GM18502 (cell line): ENCODE measurements around the gene PDCD10.

Experiments
- ATAC-seq: cut with Tn5 transposase; IDR thresholded peaks from one replicate; pipeline ENCODE4 v1.9.1; 2021; ENCODE audit warnings: mild to moderate bottlenecking; ENCODE audit not compliant: unreplicated experiment, poor library complexity

The PDCD10 gene

DNA sequence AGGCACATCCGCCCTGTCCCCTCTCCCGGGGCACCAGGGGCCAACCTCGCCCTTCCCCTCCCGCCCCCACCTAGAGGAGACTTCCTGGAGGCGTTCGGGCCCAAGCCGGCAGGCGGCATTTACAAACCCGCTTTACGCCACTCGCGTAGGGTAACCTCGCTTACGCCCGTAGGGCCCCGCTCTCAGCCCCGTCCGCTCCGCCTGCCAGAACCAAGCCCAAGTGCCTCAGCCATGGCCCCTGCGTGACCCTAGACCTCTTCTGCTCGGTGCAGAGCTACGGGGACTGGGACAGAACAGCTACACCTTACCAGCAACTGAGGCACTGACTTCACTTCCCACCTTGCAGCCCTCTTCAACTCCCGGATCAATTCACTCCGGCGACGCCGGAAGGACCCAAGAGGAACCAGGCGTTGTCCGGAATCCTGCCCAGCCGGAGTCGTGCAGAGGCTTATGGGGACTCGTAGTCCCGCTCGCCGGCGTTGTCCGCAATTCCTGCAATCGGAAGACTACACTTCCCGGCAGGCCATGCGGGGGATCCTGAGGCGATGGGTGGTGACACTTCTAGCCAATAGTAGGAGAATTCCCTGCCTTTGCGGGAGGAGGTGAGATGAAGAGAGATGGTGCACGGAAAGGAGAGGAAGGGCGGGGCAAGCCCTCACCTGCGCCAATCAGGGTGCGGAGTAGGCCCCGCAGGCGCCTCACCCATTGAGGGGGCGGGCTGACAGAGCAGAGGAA is at the start of gene PDCD10:
PDCD10 (minus strand) TSS at position 395 of the 735 bp plus-strand sequence. CDS start 14,735 bp downstream, outside the sequence.
- peak; percentile 87 for ATAC-seq

DNA sequence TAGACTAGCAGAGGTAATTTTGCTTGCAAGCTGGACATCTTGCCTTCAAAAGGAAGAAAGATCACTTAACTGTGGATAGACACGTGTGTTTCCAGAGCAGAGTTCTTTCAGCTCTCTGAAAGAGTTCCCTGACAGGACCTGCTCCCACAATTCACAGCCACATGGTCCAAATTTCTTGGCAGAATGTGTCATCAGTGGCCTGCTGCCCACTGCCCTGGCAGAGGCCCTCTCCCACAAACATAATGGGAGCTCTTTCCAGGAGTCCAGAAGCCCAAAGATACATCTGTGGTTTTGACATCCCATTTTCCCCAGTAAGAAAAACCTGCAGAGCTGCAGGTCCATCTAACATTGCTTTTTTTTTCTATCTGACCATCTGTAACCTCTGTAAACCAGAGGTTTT is 49.1 kb upstream of the PDCD10 start:
- no peak for ATAC-seq

DNA sequence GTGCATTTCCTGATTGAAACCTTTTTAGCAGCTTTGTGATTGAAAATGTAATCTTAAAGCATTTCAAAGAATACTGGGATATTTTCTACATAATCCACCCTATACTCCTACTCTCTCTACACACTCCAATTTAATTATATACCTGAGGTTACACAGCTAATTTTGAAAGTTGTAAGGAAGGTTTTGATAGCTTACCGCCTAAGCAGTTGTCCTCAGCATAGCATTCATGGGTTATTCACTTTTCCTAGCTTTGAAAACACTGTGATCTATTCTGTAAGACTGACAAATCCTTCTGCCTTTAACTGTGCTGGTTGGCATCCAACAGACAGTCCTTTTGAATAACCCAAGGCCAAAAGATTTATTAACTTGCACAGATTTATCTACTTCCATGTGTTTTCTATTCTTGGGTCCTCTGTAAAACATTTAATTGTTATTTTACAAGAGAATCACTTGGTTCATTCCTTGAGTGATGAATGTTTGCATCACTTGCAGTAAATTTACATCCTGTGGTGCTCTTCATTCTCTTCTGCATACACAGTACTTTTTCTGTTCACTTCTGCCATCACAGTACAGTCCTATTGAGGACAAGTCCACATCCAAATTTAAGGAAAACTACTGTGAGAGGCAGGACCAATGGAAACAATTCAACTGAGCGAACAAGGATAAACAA is 45.7 kb upstream of the PDCD10 start:
- no peak for ATAC-seq

DNA sequence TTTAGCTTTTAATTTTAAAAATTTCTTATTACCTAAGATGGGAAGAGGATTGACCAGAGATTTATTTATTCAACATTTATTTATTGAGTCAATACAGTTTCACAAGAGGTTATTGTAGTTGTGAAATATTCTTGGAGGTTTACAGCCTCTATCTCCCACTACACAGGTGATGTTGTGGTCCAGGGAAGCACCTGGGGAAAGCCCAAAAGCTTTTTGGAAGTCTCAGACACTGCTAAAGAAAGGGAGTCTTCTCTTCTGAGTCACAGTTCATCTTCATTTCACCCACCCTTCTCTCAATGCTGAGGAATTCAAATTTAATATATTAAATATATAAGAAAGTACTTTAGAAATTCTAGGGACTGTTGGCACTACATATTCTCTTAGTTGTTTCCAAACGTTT is 42.7 kb upstream of the PDCD10 start:
- peak; percentile 54 for ATAC-seq

DNA sequence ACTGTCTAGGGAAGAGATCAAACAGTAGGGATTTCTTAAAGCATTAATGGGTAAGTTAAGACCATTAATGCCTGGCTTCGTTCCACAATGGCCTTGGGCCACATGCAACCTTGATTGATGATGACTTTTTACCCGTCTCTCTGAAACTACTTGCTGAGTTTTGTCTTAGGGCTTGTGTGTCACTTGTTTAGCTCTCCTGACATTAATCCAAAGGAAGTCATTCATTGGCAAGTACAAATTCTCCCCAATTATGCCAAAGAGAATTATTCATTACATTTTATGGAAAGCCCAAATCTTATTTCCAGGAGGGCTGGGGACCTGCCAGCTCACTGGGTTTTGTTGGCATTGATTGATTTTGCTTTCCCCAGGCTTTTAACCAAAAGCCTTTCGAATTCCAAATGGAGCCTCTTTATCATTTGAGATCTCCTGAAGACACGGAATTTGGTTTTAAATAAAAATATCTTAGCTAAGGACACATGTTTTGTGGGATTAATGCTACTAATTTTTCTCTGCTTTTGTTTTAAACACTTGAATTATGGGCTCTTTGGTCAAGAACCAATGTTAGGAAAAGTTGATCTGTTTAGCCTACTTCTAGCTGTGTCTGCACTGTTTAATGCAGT is 41.5 kb upstream of the PDCD10 start:
- no peak for ATAC-seq

DNA sequence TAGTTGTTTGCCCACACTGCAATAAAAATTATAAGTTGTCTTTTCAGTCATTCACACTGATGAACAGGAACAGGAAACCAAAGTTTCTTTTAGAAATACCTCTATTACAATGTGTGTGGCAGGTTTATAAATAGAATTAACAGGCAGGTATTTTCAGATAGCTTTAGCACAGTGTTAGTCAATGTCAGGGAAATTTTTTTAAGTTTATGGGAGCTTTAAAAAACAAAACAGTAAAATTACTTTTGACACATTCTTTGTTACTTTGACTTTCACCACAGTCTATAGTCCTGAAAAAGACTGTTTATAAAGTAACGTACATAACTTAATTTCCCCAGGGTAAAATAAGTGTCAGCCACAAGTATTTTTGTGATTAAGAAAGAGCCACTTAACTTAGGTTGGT is 38.9 kb upstream of the PDCD10 start:
- ATAC-seq = peak; percentile 82

DNA sequence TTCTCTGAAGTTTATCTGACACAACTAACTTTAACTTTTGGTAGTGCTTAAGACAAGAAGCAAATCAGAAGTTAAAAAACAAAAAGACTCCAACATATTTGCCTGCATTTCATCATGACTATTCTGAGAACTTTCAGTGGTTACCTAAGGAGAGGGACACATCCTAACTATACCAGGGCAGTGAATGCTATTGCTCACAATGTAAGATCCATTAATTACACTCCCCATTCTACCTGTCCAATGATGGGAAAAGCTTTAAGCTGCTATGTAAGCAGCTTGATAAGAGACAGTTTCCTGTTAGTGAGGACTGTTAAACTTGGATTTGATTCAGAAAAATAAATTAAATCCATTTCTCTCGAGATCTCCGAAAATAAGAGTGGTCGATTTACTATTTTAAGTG is 38.3 kb upstream of the PDCD10 start:
- peak; percentile 48 for ATAC-seq

DNA sequence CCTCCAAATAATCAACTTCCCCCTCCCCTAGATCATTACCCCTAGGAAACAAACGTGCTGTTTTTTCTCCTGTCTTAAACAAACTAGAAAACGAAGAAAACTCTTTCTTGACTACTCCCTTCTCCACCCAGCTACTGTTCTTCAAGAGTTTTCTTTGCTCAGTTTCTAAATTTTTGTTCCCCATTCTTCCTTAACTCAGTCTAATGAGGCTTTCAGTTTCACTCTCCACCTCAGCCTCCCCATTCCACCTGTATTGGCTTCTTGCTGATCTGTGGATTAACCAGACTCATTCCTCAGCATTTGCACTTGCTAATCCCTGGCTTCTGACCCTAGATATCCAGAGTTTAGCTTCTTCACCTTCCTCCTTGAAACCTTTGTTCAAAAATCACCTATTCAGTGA is 27.6 kb upstream of the PDCD10 start:
- ATAC-seq = peak; percentile 61

DNA sequence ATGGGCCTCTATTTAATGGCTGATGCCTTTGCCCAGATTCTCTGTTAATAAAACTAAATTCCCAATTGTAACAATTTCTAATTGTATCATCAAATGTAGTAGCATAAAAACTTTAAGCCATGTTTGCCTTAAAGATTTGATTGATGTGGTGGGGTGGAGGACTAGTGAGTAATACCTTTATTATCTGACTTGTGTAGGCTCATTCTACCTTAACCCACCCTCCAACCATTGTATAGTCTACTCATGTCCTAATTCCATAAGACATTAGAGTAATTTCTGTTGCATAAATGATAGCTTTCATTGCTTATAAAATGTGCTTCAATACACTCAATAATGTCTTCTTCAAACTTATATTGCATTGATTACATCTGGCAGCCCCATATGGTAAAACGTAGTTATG is 26.6 kb upstream of the PDCD10 start:
- ATAC-seq = no peak

DNA sequence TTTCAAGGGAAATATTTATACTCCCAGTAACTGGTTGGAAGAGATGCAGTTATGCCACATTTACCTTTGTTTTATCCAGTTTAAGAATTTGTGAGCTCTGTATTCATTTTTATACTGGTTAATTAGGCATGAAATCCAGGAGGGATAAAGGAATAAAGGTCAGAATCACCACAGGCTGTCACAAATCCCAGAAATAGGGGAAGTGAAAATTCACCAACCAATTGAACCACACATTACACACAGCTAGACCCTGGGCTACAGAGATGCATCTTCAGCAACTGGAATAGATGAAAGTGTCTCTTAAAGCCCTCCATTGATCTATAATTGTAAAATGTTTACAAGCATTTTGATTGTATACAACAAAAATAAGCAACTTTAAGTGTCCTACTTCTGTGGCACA is 19.4 kb upstream of the PDCD10 start:
- peak; percentile 34 for ATAC-seq

DNA sequence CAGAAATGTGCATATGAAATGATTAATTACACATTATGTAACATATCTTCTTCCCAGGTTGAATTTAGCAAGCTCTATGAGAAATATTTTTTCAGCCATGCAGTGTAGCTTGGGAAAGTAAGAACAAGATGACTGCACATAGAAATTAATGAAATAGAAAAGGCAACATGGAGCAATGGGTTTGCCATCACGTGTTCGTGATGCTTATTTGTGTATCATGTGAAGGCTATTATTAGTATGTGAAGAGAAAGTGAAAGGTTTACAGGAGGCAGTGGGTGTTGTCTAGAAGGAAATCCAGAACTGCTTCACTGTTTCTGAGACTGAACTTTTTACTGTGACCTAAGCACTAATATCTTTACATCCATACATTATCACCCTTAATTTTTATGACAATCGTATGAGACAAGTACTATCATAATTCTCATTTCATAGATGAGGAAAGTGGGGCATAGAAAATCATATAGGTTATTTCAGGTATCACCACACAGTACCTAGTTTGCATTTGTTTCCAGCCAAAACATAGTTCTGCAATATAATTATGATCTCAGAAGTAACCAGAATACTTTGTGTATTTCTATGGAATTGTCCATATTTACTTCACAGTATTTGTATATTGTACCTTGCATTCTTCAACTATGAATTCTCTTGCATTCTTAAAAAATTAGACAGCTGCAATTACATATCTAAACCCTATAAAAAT is 15.7 kb upstream of the PDCD10 start:
- ATAC-seq = peak; percentile 98

DNA sequence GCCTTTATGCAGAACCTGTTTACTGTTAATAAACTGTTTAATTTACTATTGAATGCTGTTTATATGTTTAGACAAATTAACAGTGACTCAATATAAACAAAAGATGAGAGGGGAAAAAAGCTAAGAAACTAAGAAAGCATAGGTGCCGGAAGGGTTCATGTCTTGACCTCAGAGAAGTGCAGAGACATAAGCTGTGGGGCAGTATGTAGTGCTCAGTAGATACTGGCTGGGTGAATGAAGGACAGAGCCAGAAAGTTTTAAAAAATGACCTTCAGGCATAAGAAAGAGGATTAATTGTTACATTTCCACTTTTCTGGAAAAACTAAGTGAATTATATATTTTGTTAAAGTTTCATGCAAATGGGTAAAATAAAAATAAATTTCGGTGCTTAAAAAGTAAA is 15.0 kb upstream of the PDCD10 start:
- ATAC-seq = no peak

DNA sequence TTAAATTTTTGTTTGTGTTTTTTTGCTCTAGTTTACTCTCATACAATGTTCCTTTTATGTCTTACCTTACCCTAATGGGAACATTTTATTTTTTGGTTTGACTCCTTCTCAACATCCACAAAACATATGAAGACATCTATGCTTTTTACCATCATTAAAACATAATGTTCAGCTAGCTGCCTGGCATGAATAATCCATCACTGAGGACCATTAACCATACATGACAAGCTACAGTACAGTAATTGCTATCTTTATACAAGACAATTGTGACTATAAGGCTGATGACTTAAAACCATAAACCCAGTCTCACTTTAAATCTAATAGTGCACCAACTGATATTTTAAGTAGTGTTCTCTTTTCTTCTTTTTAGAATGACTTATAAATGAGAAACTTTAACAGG is 14.5 kb upstream of the PDCD10 start:
- ATAC-seq = no peak

DNA sequence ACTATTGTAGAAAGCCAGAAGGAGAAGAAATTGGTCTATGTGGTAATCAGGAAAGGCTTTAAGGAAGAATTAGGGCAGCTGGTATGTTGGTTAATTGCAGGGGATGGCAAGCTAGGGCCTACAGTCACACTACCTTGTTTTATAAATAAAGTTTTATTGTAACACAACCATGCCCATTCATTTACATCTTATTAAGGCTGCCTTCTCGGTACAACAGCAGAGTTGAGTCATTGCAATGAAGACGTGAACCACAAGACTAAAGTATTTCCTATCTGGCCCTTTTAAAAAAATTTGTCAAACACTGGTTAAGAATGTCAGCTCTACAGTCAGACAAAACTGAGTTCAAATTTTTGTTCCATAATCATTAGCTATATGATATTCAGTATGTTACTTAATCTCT is 9.1 kb upstream of the PDCD10 start:
- no peak for ATAC-seq

DNA sequence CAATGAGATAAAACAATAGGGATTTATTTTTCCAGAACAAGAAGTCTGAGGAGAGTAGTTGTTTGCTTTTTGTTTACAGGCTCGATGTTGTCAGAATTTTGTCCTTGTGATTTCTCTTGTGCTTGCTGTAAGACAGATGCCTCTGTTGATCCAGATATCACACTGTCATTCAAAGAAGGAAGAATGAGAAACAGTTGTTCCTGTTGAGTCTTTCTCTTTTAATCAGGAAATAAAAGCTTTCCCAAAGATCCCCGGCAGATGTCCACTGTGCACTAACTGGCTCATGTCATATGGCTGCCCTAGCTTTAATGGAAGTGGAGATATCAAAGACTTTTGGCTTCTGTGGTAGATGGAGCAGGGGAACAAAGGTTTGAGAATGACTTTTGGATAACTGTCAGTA is 7.6 kb upstream of the PDCD10 start:
- ATAC-seq = no peak

DNA sequence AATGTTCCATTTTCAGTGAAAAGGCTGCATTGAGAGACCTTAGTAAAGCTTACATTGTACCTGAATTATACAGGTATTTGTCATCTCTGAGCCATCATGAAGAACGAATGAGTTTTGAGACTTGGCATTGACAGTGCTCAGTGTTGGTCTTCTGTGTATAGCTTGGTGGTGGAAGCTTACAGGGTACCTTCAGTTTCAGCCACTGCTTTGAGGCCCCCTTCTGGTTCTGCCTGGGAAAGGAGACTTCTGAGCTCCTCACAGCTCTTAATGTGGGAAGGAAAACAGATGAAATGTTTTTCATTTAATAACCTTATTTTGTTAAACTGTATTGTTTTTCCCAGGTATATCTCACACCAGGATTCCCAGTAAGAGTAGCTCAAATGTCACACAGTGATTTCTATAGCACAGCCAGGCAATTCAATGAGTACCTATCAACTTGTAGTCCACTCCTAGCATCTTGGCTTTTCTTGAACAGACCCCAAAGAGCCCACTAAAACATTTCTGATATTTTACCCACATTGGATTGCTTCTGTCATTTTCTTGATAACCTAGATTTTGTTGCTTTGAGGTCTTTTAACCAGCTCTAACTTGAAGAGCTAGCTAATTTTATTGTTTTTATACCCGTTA is 6.4 kb upstream of the PDCD10 start:
- peak; percentile 95 for ATAC-seq

DNA sequence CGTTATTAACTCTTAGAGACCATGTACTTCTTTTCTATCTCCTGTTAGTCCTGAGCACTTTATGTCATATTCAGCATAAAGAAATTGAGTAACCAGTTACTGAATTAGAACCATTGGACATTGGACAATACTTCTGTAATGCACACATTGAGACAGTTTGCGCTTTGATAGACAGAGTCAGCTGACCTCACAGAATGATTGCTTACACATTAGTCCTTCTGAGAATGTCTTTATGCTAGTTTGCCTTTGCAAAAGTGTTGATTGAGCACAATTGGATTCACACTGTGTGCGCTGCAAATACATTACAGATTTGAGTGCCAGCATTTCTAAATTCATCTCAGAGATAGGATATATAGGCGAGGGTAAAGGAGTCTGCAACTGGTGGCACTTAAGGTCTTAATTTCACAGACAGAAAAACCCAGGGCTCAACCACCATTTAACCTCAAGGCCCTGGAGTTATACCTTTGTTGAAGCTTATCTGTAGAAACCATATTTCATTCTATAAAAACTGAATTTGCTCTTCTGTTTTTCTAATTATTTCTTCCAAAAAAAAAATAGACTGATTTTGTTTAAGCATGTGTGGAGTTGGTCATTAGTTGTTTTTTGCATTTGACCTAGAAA is 4.6 kb upstream of the PDCD10 start:
- no peak for ATAC-seq

DNA sequence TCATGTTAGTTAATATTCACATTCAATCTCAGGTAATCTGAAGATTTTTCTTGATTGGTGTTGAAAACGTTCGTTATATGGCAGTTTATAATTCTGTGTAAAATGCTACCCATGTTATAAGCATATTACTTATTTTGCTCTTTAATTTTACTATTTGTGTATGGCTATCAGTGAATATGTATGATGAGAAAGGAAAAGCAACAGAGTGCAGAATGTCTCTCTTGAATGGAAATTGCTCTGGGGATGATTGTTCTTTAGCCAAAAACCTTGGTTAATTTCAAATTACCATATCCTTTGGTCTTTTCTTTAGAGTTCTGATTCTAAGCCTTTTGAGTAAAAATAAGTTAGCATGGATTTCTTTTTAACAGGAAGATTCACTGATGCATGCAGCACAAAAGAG is 3.3 kb upstream of the PDCD10 start:
- ATAC-seq = no peak

DNA sequence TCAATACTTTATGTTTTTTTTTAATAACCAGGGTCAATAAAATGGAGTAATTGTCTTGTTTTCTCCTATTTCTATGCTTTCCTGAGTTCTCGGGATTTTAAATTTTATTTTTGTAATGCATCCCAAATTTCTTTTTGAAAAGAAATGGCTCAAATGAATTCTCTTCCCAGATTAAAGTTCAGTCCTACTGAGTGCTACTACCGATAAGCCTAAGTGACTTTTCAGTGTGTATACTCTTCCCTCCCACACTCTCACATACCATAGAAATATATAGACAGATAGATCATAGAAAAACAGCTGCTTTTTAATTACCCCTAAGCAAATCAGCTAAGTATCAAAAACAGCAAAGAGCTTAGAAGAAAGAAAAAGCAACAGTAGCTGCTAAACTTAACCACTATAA is 2.3 kb upstream of the PDCD10 start:
- no peak for ATAC-seq

DNA sequence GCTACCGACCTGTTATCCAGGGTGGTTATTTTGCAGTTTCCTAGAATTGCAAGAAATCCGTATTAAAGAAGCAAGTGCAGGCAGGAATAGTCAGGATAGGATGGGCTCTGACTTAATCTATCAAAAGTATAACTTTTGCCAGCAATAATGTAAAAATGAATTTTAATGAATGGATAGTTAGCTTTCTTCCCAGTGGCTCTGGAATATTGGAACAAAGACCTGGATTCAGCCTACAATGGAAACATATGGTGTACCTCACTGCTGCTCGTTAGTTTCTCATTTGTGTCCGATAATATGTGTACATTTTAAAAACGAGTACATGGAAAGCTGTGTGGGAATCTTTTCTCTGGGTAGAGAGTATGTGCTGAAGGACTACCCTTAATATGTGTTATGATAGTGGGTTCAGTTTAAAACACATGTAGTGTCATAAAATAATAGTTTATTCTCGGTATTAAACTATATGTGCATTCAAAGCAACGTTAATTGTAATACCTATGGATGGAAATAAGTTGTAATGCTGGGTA is 1.6 kb upstream of the PDCD10 start:
- ATAC-seq = no peak
